DOHH2 (cell line): ENCODE data around the gene ARHGEF33.

Experiments
- H3F3A ChIP-seq: fragments of 200-600 bp; sonication (generic), shearing (Covaris generic); 2 replicates; pipeline ENCODE4 v1.6.0; 2016; ENCODE audit warnings: antibody characterized with exemption, mild to moderate bottlenecking; ENCODE audit not compliant: control insufficient read depth, insufficient read depth
- H3K27ac ChIP-seq: fragments of 200-600 bp; sonication (generic); 2 replicates; pipeline ENCODE4 v1.5.1; 2014; ENCODE audit warnings: low read depth, mild to moderate bottlenecking, low read length, moderate library complexity
- H3K27me3 ChIP-seq: fragments of 200-600 bp; sonication (generic); 2 replicates; pipeline ENCODE4 v1.6.1; 2014; ENCODE audit warnings: mild to moderate bottlenecking, low read length, mixed read lengths; ENCODE audit not compliant: control insufficient read depth
- H3K36me3 ChIP-seq: fragments of 200-600 bp; sonication (generic); 2 replicates; pipeline ENCODE4 v1.6.1; 2014; ENCODE audit warnings: mild to moderate bottlenecking, low read length, moderate library complexity, mixed read lengths; ENCODE audit not compliant: control insufficient read depth
- H3K4me1 ChIP-seq: fragments of 200-600 bp; sonication (generic); 2 replicates; pipeline ENCODE4 v1.6.1; 2014; ENCODE audit warnings: mild to moderate bottlenecking, low read length, mixed read lengths; ENCODE audit not compliant: control insufficient read depth
- H3K4me2 ChIP-seq: fragments of 200-600 bp; sonication (generic); 2 replicates; pipeline ENCODE4 v1.6.0; 2014; ENCODE audit warnings: mild to moderate bottlenecking, low read length, moderate library complexity
- H3K4me3 ChIP-seq: fragments of 200-600 bp; sonication (generic); 2 replicates; pipeline ENCODE4 v1.5.1; 2014; ENCODE audit warnings: mild to moderate bottlenecking, low read length, mixed read lengths
- H3K79me2 ChIP-seq: fragments of 200-600 bp; sonication (generic); 2 replicates; pipeline ENCODE4 v1.6.1; 2014; ENCODE audit warnings: mild to moderate bottlenecking, low read length, mixed read lengths; ENCODE audit not compliant: control insufficient read depth
- H3K9me2 ChIP-seq: fragments of 200-600 bp; sonication (generic); replicated peaks from 2 replicates; pipeline ENCODE4 v1.6.1; 2014; ENCODE audit warnings: mild to moderate bottlenecking, low read length, mixed read lengths; ENCODE audit not compliant: control insufficient read depth
- H3K9me3 ChIP-seq: fragments of 200-600 bp; sonication (generic); 2 replicates; pipeline ENCODE4 v1.6.1; 2014; ENCODE audit warnings: antibody characterized with exemption, low read length, mixed read lengths; ENCODE audit not compliant: control insufficient read depth, insufficient read depth
- H4K20me1 ChIP-seq: fragments of 200-600 bp; sonication (generic); 2 replicates; pipeline ENCODE4 v1.6.0; 2014; ENCODE audit warnings: low read depth, mild to moderate bottlenecking, antibody characterized with exemption, low read length, moderate library complexity; ENCODE audit not compliant: control insufficient read depth, insufficient read depth
- CTCF ChIP-seq: fragments of 200-600 bp; sonication (generic); IDR thresholded peaks from one replicate; pipeline ENCODE4 v1.5.1; 2014; ENCODE audit warnings: antibody characterized with exemption, mild to moderate bottlenecking, low read depth, low read length; ENCODE audit not compliant: poor library complexity, severe bottlenecking
- EZH2phosphoT487 ChIP-seq: fragments of 200-600 bp; sonication (generic); IDR thresholded peaks from 2 replicates; pipeline ENCODE4 v1.6.1; 2017; ENCODE audit warnings: borderline replicate concordance, mild to moderate bottlenecking, antibody characterized with exemption, low read length, moderate library complexity, mixed read lengths

ARHGEF33 gene

GRCh38 chr2:38937548-38937947 is 47.9 kb downstream of the ARHGEF33 start:
- H3K4me3 ChIP-seq = no peak overlapping the region
- TF ChIP-seq EZH2phosphoT487 (no peak), CTCF (no peak)
- no peak overlapping the region for H3K4me2 ChIP-seq
- no peaks in the 10 kb centered on the region for H3K36me3 ChIP-seq
- no peaks in the 10 kb centered on the region for H3K9me3 ChIP-seq
- no peaks in the 10 kb centered on the region for H3K9me2 ChIP-seq
- no peak overlapping the region for H3K27ac ChIP-seq
- 0 out of 2 replicates have a peak, but pooled peaks cover 4% of the 10 kb centered on the region for H3K4me1 ChIP-seq
- no peaks in the 10 kb centered on the region for H3K79me2 ChIP-seq
- H4K20me1 ChIP-seq = no peaks in the 10 kb centered on the region
- no peaks in the 10 kb centered on the region for H3F3A ChIP-seq
- 0 out of 2 replicates have a peak, but pooled peaks cover 3% of the 10 kb centered on the region for H3K27me3 ChIP-seq

- Histone ChIP-seq H3K4me1 (0 out of 2 replicates have a peak, but pooled peaks cover 4% of the 10 kb centered on the region), H3K27ac (no peak overlapping the region), H3K9me3 (no peaks in the 10 kb centered on the region), H3F3A (no peaks in the 10 kb centered on the region), H3K9me2 (no peaks in the 10 kb centered on the region), H3K4me2 (no peak overlapping the region), H3K27me3 (0 out of 2 replicates have a peak, but pooled peaks cover 3% of the 10 kb centered on the region), H3K4me3 (no peak overlapping the region), H4K20me1 (no peaks in the 10 kb centered on the region), H3K36me3 (no peaks in the 10 kb centered on the region), H3K79me2 (no peaks in the 10 kb centered on the region)
- TF ChIP-seq CTCF = no peak
- TF ChIP-seq EZH2phosphoT487 = no peak
These were observed 51.1 kb downstream of the ARHGEF33 start for GRCh38 chr2:38940746-38941145.

GRCh38 chr2:38943784-38944183 is 54.1 kb downstream of the ARHGEF33 start:
- no peak overlapping the region for H3K4me2 ChIP-seq
- no peak overlapping the region for H3K27ac ChIP-seq
- H4K20me1 ChIP-seq = no peaks in the 10 kb centered on the region
- H3K27me3 ChIP-seq = 0 out of 2 replicates have a peak, but pooled peaks cover 3% of the 10 kb centered on the region
- H3K79me2 ChIP-seq = no peaks in the 10 kb centered on the region
- H3K9me3 ChIP-seq = no peaks in the 10 kb centered on the region
- H3K36me3 ChIP-seq = no peaks in the 10 kb centered on the region
- H3K4me3 ChIP-seq = no peak overlapping the region
- no peaks in the 10 kb centered on the region for H3F3A ChIP-seq
- no peaks in the 10 kb centered on the region for H3K9me2 ChIP-seq
- no peak for TF ChIP-seq EZH2phosphoT487
- 0 out of 2 replicates have a peak, but pooled peaks cover 4% of the 10 kb centered on the region for H3K4me1 ChIP-seq

GRCh38 chr2:38945372-38945771 is 55.7 kb downstream of the ARHGEF33 start:
- Histone ChIP-seq H4K20me1 (no peaks in the 10 kb centered on the region), H3K4me3 (no peak overlapping the region), H3K79me2 (no peaks in the 10 kb centered on the region), H3K27me3 (0 out of 2 replicates have a peak, but pooled peaks cover 3% of the 10 kb centered on the region), H3K9me2 (no peaks in the 10 kb centered on the region), H3K9me3 (no peaks in the 10 kb centered on the region), H3F3A (no peaks in the 10 kb centered on the region), H3K27ac (no peak overlapping the region), H3K4me2 (no peak overlapping the region), H3K4me1 (no peaks in the 10 kb centered on the region), H3K36me3 (no peaks in the 10 kb centered on the region)
- TF ChIP-seq CTCF = no peak
